Epithelial cell of esophagus (primary cell): ENCODE results near the gene JMJD6.

ENCODE experiments used
- DNase-seq: peaks from one replicate; pipeline ENCODE4 v3.0.0; 2010; ENCODE audit warnings: low read depth
- H3K4me3 ChIP-seq: 2 replicates; pipeline ENCODE4 v1.5.1; 2011; ENCODE audit warnings: mild to moderate bottlenecking, low read length, control low read depth
- CTCF ChIP-seq: IDR thresholded peaks from 2 replicates; pipeline ENCODE4 v1.5.1; 2011; ENCODE audit warnings: low read depth, mild to moderate bottlenecking, low read length, control low read depth, inconsistent platforms; ENCODE audit not compliant: insufficient read depth; ENCODE audit errors: missing control alignments

Gene JMJD6

DNA sequence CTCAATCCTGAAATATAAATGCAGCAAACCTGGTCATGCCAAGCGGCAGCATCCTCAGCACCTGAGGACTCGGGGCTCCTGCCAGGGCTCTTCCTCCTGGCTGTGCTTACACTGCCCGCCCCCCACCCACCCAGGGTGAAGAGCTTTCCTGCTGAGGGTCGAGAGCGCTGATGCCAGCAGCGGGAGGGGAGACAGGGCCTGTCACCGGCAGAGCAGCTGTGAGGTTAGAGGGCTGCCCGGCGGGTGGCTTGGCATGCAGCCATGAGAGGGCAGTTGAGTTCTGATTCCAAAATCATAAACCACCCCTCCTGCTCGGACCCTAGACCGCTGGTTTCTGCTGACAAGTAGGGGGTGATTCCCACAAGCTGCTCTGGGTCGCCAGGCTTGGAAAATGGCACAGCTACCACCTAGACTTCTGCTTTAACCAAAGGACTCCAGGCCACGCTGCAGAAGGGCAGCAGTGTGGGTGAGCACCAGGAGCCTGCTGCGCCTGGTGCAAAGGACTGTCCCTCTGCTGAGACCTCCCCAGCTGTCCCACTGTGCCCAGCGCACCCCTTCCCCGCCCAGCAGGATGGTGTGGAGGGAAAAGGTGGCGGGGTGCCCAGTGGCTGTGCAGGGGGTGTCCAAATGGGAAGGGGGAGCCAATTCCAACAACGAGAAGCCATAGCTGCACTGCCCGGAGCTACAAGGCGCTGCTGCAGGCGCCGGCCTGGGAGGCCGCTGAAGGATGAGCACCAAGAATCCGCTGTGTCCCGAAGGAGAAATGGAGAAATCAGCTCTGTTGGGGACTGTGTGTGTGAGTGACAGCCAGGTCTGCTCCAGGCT is 42.3 kb downstream of the JMJD6 start:
- DNase-seq, result no peak
- H3K4me3 ChIP-seq, result no peak overlapping the region
- TF ChIP-seq CTCF, result no peak

GRCh38 chr17:76683011-76683755 is 43.2 kb downstream of the JMJD6 start:
- no peak overlapping the region for H3K4me3 ChIP-seq
- no peak for TF ChIP-seq CTCF
- DNase-seq, result no peak

DNA sequence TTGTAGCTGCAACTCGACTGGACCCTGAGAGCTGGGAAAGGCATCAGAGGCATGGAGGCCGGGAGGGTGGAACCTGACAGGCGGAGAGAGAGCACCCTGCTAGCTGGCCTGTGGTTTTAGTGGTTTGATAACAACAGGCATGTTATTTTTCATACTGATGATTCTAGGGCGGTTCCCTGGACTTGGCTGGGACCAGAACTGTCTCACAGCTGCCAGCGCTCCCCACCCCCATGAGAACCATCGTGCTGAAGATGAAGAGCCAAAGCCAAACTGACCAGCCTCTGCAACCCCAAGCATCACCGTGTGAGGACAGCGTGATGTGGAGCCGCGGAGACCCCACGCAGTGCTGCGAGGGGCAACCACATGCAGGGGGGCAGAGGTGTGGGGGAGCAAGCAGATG is 44.1 kb downstream of the JMJD6 start:
- TF ChIP-seq CTCF, result no peak
- no peak for DNase-seq
- no peak overlapping the region for H3K4me3 ChIP-seq

DNA sequence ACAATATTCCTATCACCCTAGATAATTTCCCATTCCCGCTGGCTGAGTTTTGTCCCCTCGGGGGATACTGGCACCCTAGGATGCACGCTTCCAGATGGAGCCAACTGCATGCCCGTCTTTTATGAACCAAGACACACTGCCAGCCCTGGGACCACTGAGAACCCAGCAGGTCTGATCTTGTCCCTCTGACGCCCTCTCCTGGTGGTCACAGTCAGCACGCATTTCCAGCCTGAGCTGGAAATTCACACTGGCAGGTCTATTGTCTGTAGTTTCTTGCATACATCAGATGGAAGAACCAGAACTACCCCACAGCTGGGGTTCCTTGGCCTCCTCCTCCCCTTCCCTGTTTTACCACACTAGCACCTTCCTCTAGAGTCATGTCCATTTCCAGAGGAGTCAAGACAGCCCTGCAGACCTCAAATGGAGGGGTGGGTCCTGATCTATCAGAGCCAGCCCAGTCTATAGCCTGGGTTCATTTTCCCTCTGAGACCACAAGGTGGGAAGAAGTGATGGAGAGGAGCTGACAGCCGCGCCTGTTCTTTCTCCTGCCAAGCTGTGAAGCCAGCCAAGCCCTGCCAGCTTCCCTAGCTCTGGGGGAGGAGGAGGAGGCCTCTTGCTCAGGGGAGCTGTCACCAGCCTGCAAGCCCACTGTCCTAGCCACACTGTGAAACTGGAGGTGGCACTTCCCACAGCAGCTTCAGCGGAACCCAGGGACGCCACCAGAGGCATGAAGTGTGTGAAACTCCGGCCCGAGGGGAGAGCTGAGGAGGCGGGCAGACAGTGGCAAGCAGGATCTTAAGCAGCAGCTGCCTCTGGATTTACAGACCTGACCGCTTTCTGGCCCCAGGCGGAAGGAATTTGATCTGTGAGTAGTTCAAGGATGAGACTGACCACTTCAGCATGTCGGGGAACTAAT is 44.9 kb downstream of the JMJD6 start:
- peak; percentile 73 for DNase-seq
- TF ChIP-seq CTCF, result peak; percentile 85
- H3K4me3 ChIP-seq, result no peak overlapping the region

DNA sequence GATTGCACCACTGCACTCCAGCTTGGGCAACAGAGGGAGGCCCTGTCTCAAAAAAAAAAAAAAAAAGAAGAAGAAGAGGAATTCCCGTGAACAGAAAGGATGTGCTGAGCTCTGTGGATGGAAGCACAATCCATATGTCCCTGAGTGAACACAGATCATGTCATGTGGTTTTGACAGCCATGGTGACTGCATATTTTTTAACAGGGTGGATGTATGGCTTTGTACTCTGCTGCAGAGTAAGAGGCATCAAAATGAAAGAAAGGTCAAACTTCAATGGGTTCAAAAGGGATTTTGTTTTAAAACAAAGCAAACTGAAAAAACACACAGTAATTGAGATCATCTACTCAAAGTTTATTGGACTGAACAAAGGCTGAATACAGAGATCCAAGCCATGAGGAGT is 47.2 kb downstream of the JMJD6 start:
- no peak for DNase-seq
- no peak for TF ChIP-seq CTCF

GRCh38 chr17:76678330-76678729 is 48.1 kb downstream of the JMJD6 start:
- DNase-seq, result no peak
- H3K4me3 ChIP-seq, result no peak overlapping the region
- TF ChIP-seq CTCF, result no peak

More for the DNA sequence above, 47.2 kb downstream of the JMJD6 start:
- H3K4me3 ChIP-seq, result no peak overlapping the region
